22Rv1 (cell line): ENCODE results near the gene STAG2.

Source experiments
- ZFX ChIP-seq: fragments of 450-650 bp; IDR thresholded peaks from 2 replicates; pipeline ENCODE4 v1.6.1; 2017; ENCODE audit warnings: antibody characterized with exemption, borderline replicate concordance
- TF ChIP-seq, protein P1 (sequence below): fragments of 450-650 bp; IDR thresholded peaks from 2 replicates; pipeline ENCODE4 v1.5.1; 2017; ENCODE audit warnings: mild to moderate bottlenecking

DNA sequence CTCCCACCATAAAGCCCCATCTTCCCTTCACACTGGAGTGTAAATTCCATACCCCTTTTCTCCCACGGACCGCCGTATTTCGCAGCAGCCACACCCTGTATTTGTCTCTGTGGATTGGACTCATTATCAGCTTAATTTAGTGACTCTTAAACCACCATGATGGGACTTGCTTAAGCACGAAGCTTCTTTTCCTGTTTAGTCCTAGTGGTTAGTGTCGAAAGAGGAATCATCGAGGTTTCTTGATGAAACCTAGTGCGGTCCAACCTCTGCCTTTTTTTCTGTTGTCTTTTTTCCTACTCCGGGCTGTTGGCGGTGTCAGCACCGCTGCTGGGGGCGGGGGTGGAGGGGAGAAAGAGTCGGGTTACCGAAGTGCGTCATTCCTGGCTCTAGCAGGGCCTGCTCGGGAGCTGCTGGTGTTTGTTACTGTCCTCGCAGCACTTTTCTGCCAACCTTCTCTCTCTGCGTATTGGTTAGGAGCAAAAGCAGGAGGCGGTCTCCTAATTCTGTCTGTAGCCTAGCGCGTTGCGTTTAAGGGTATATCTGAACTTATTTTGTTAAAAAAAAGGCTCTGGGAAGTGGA lies 1.4 kb downstream of the STAG2 start:
- TF ChIP-seq, protein P1, sequence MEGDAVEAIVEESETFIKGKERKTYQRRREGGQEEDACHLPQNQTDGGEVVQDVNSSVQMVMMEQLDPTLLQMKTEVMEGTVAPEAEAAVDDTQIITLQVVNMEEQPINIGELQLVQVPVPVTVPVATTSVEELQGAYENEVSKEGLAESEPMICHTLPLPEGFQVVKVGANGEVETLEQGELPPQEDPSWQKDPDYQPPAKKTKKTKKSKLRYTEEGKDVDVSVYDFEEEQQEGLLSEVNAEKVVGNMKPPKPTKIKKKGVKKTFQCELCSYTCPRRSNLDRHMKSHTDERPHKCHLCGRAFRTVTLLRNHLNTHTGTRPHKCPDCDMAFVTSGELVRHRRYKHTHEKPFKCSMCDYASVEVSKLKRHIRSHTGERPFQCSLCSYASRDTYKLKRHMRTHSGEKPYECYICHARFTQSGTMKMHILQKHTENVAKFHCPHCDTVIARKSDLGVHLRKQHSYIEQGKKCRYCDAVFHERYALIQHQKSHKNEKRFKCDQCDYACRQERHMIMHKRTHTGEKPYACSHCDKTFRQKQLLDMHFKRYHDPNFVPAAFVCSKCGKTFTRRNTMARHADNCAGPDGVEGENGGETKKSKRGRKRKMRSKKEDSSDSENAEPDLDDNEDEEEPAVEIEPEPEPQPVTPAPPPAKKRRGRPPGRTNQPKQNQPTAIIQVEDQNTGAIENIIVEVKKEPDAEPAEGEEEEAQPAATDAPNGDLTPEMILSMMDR, result no peak
- no peak for TF ChIP-seq ZFX
